K562 (cell line): ENCODE data around the gene FGFRL1. TPM values are rescaled to one million over a fixed set of nuclear protein-coding genes. Genes with fewer than 3 reads are reported as not detected.

Experiments
- BACH1 ChIP-seq: fragments of 200-800 bp; sonication (Bioruptor generic); IDR thresholded peaks from 2 replicates; pipeline ENCODE4 v1.6.1; 2016; ENCODE audit warnings: missing genetic modification characterization, missing compliant biosample characterization
- BCL6 ChIP-seq: fragments of 250-450 bp; sonication (Bioruptor Pico); IDR thresholded peaks from 2 replicates; pipeline ENCODE4 v1.4.0; 2020
- BRCA1 ChIP-seq, 2 experiments: fragments of 450-650 bp in 1 of 2; sonication (generic) in 1 of 2; formaldehyde crosslinking in 1 of 2; IDR thresholded peaks; 2 replicates each; pipeline versions ENCODE4 v1.5.0 to v1.6.1; 2017 to 2020; ENCODE audit warnings: mild to moderate bottlenecking in 1 of 2, missing genetic modification reagents in 1 of 2
- C11orf30 ChIP-seq: fragments of 450-650 bp; IDR thresholded peaks from 2 replicates; pipeline ENCODE4 v1.6.1; 2016; ENCODE audit warnings: low read depth, mild to moderate bottlenecking
- CBFA2T2 ChIP-seq: fragments of 450-650 bp; conservative IDR thresholded peaks from 2 replicates; pipeline ENCODE4 v1.6.1; 2017; ENCODE audit warnings: mild to moderate bottlenecking
- CSDE1 ChIP-seq, 2 experiments: fragments of 450-650 bp; IDR thresholded peaks; 2 replicates each; pipeline ENCODE4 v1.6.1; 2016; ENCODE audit warnings: mild to moderate bottlenecking in 1 of 2
- CXXC5 ChIP-seq: fragments of 250-450 bp; sonication (Bioruptor Pico); IDR thresholded peaks from 2 replicates; pipeline ENCODE4 v1.8.0; 2022; ENCODE audit warnings: inconsistent platforms, mild to moderate bottlenecking, moderate library complexity
- GTF2A2 ChIP-seq: IDR thresholded peaks from 2 replicates; pipeline ENCODE4 v1.6.1; 2016; ENCODE audit warnings: mild to moderate bottlenecking, missing genetic modification characterization, missing compliant biosample characterization
- HDAC6 ChIP-seq: IDR thresholded peaks from 2 replicates; pipeline ENCODE4 v1.6.1; 2012; ENCODE audit warnings: low read depth, mild to moderate bottlenecking, control low read depth, inconsistent platforms, low read length, moderate library complexity
- HNRNPLL ChIP-seq: fragments of 200-400 bp; formaldehyde crosslinking; IDR thresholded peaks from 2 replicates; pipeline ENCODE4 v1.6.1; 2017; ENCODE audit warnings: low read length, low read depth, mild to moderate bottlenecking; ENCODE audit not compliant: poor library complexity, severe bottlenecking
- KLF6 ChIP-seq: fragments of 250-450 bp; sonication (Bioruptor Pico); IDR thresholded peaks from 2 replicates; pipeline ENCODE4 v1.4.0; 2020; ENCODE audit warnings: mild to moderate bottlenecking, moderate library complexity, borderline replicate concordance
- LARP7 ChIP-seq: fragments of 450-650 bp; IDR thresholded peaks from 2 replicates; pipeline ENCODE4 v1.6.1; 2016
- MCM2 ChIP-seq: fragments of 450-650 bp; IDR thresholded peaks from 2 replicates; pipeline ENCODE4 v1.6.1; 2017; ENCODE audit warnings: low read depth, mild to moderate bottlenecking
- RAD51 ChIP-seq: fragments of 450-650 bp; IDR thresholded peaks from 2 replicates; pipeline ENCODE4 v1.7.1; 2016; ENCODE audit warnings: low read depth, mild to moderate bottlenecking, borderline replicate concordance
- SUPT5H ChIP-seq: fragments of 450-650 bp; IDR thresholded peaks from 2 replicates; pipeline ENCODE4 v1.6.1; 2016
- TEAD2 ChIP-seq: fragments of 450-650 bp; IDR thresholded peaks from 2 replicates; pipeline ENCODE4 v1.6.1; 2016; ENCODE audit warnings: missing genetic modification characterization, control low read depth, missing compliant biosample characterization
- THRAP3 ChIP-seq: fragments of 450-650 bp; IDR thresholded peaks from 2 replicates; pipeline ENCODE4 v1.6.1; 2016; ENCODE audit warnings: mild to moderate bottlenecking, inconsistent platforms, borderline replicate concordance
- ZBED1 ChIP-seq: IDR thresholded peaks from 2 replicates; pipeline ENCODE4 v1.6.1; 2014
- ZNF785 ChIP-seq: fragments of 250-450 bp; sonication (Bioruptor Pico); IDR thresholded peaks from 2 replicates; pipeline ENCODE4 v1.4.0; 2020; ENCODE audit warnings: mild to moderate bottlenecking
- ZZZ3 ChIP-seq: fragments of 450-650 bp; IDR thresholded peaks from 2 replicates; pipeline ENCODE4 v1.6.1; 2016; ENCODE audit warnings: antibody characterized with exemption, mild to moderate bottlenecking, moderate library complexity
- polyA plus RNA-seq, 8 experiments: library from polyadenylated mRNA; depleted of rRNA in 4 of 8; stranded (reverse) in 5 of 8; unstranded in 3 of 8; fragments of >200 nt; fragmentation: Nextera tagmentation in 2 of 8; fragmentation: Illumina TruSeq in 1 of 8; extraction: Ambion mirVana in 2 of 8; extraction: Trizol in 1 of 8; gene quantifications; 2 replicates each; pipeline versions ENCODE4 v1.2.1 to v1.2.3, GENCODE V29; 2011 to 2014; ENCODE audit warnings: inconsistent platforms in 1 of 8, missing spikeins in 1 of 8
- total RNA-seq, 7 experiments: library from RNA; depleted of rRNA in 6 of 7; stranded (reverse); fragments of >200 nt in 6 of 7; fragmentation: Illumina TruSeq in 2 of 7; extraction: Trizol in 2 of 7; gene quantifications; 2 replicates each; pipeline versions ENCODE4 v1.2.1 to v1.2.3, GENCODE V29; 2011 to 2021; ENCODE audit warnings: low replicate concordance in 1 of 7
- TF ChIP-seq, protein P1 (sequence below): fragments of 250-450 bp; sonication (Bioruptor Pico); IDR thresholded peaks from 2 replicates; pipeline ENCODE4 v1.4.0; 2020
- TF ChIP-seq, protein P2 (sequence below): fragments of 250-450 bp; sonication (Bioruptor Pico); IDR thresholded peaks from 2 replicates; pipeline ENCODE4 v1.8.0; 2022; ENCODE audit warnings: moderate library complexity, mild to moderate bottlenecking, inconsistent platforms
- TF ChIP-seq, protein P3 (sequence below): fragments of 250-450 bp; sonication (Bioruptor Pico); IDR thresholded peaks from 2 replicates; pipeline ENCODE4 v1.5.1; 2021; ENCODE audit warnings: mild to moderate bottlenecking

FGFRL1 gene
- total and polyA plus RNA-seq, 9 of the 15 experiments (the other 6 are each of a cell fraction or from before 2014, with no cell fraction given) = 0.34 to 49.9 (median 14.6) TPM

DNA sequence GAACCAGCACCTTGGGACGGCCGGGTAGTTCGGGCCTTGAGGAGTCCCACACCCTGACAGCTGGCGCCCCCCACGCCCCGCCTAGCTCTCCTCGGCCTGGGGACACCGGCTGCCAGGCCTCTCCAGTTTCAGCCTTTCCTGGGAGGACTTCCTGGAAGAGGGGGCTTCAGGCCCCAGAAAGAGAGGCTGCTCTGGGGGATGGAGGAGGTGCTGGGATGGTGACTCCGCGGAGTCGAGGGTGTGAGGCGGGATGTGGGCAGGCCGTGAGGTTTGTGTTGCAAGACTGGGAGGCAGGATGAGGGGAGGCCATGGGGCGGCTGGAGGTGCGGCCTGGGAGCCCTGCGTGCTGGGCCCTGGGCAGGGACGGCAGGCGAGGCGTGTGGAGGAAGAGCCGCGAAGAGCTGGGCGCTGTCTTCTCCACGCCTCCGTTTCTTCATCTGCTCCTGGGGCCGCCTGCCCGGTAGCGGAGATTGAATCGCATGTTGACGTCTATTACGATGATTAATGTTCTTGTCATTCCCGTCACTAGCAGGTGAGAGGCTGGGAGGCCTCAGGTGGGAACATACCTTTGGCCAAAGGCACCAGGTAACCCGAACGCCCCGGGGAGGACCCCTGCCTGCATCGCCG is 918 bp upstream of the FGFRL1 start (continued):
- TF ChIP-seq, protein P1, sequence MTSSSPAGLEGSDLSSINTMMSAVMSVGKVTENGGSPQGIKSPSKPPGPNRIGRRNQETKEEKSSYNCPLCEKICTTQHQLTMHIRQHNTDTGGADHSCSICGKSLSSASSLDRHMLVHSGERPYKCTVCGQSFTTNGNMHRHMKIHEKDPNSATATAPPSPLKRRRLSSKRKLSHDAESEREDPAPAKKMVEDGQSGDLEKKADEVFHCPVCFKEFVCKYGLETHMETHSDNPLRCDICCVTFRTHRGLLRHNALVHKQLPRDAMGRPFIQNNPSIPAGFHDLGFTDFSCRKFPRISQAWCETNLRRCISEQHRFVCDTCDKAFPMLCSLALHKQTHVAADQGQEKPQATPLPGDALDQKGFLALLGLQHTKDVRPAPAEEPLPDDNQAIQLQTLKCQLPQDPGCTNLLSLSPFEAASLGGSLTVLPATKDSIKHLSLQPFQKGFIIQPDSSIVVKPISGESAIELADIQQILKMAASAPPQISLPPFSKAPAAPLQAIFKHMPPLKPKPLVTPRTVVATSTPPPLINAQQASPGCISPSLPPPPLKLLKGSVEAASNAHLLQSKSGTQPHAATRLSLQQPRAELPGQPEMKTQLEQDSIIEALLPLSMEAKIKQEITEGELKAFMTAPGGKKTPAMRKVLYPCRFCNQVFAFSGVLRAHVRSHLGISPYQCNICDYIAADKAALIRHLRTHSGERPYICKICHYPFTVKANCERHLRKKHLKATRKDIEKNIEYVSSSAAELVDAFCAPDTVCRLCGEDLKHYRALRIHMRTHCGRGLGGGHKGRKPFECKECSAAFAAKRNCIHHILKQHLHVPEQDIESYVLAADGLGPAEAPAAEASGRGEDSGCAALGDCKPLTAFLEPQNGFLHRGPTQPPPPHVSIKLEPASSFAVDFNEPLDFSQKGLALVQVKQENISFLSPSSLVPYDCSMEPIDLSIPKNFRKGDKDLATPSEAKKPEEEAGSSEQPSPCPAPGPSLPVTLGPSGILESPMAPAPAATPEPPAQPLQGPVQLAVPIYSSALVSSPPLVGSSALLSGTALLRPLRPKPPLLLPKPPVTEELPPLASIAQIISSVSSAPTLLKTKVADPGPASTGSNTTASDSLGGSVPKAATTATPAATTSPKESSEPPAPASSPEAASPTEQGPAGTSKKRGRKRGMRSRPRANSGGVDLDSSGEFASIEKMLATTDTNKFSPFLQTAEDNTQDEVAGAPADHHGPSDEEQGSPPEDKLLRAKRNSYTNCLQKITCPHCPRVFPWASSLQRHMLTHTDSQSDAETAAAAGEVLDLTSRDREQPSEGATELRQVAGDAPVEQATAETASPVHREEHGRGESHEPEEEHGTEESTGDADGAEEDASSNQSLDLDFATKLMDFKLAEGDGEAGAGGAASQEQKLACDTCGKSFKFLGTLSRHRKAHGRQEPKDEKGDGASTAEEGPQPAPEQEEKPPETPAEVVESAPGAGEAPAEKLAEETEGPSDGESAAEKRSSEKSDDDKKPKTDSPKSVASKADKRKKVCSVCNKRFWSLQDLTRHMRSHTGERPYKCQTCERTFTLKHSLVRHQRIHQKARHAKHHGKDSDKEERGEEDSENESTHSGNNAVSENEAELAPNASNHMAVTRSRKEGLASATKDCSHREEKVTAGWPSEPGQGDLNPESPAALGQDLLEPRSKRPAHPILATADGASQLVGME (CRISPR knock-in tag) = no peak
- TF ChIP-seq SUPT5H (no peak), THRAP3 (no peak), BCL6 (CRISPR knock-in tag) (no peak), HNRNPLL (no peak), RAD51 (no peak), HDAC6 (no peak), C11orf30 (no peak), MCM2 (no peak), ZNF785 (CRISPR knock-in tag) (no peak), KLF6 (CRISPR knock-in tag) (no peak), ZBED1 (no peak), BACH1 (no peak), CSDE1 (IDR thresholded peaks at IDR 0.05) (no peak), CXXC5 (CRISPR knock-in tag) (peak; percentile 76), ZZZ3 (no peak), CBFA2T2 (no peak), GTF2A2 (tag) (no peak), TEAD2 (tag) (no peak), BRCA1 (IDR thresholded peaks at IDR 0.05) (no peak), BRCA1 (CRISPR knock-in tag; IDR thresholded peaks at IDR 0.05) (no peak), LARP7 (no peak)
- TF ChIP-seq, protein P2, sequence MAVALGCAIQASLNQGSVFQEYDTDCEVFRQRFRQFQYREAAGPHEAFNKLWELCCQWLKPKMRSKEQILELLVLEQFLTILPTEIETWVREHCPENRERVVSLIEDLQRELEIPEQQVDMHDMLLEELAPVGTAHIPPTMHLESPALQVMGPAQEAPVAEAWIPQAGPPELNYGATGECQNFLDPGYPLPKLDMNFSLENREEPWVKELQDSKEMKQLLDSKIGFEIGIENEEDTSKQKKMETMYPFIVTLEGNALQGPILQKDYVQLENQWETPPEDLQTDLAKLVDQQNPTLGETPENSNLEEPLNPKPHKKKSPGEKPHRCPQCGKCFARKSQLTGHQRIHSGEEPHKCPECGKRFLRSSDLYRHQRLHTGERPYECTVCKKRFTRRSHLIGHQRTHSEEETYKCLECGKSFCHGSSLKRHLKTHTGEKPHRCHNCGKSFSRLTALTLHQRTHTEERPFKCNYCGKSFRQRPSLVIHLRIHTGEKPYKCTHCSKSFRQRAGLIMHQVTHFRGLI = no peak
- TF ChIP-seq, protein P3, sequence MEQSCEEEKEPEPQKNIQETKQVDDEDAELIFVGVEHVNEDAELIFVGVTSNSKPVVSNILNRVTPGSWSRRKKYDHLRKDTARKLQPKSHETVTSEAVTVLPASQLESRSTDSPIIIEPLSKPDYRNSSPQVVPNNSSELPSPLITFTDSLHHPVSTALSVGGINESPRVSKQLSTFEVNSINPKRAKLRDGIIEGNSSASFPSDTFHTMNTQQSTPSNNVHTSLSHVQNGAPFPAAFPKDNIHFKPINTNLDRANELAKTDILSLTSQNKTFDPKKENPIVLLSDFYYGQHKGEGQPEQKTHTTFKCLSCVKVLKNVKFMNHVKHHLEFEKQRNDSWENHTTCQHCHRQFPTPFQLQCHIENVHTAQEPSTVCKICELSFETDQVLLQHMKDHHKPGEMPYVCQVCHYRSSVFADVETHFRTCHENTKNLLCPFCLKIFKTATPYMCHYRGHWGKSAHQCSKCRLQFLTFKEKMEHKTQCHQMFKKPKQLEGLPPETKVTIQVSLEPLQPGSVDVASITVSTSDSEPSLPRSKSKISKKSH = no peak
